ENCODE measurements around the gene TSPAN16. TPM values are rescaled to one million over a fixed set of nuclear protein-coding genes. Genes with fewer than 3 reads are reported as not detected.

The TSPAN16 gene, protein sequence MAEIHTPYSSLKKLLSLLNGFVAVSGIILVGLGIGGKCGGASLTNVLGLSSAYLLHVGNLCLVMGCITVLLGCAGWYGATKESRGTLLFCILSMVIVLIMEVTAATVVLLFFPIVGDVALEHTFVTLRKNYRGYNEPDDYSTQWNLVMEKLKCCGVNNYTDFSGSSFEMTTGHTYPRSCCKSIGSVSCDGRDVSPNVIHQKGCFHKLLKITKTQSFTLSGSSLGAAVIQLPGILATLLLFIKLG
- total RNA-seq (2022; extraction: Qiagen RNA extraction): not detected in 5 replicates

DNA sequence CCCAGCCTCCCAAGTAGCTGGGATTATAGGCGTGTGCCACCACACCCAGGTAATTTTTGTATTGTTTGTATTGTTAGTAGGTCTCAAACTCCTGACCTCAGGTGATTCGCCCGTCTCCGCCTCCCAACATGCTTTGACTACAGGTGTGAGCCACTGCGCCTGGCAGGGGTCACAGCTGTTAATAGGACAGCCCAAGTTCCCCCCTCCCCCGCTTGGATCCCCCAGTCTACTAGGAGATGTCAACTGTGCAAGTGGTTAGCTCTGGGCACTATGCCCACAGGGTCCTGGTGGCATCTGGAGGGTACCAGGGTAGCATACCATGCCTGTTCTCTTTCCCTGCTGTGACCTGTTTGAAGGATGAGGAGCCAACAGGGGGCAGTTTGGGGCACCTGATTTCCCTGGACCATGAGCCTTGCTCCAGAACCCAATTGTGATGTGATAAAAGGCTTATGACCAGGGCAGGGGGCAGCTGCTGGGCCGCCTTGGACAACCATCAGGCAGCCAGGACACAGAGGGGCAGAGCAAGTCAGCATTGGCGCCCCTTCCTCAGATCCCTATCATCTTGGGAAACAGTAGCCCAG, at the start of gene TSPAN16:
TSPAN16 (plus strand) TSS at position 496 of the 581 bp plus-strand sequence. CDS start 138 bp downstream, outside the sequence.

DNA sequence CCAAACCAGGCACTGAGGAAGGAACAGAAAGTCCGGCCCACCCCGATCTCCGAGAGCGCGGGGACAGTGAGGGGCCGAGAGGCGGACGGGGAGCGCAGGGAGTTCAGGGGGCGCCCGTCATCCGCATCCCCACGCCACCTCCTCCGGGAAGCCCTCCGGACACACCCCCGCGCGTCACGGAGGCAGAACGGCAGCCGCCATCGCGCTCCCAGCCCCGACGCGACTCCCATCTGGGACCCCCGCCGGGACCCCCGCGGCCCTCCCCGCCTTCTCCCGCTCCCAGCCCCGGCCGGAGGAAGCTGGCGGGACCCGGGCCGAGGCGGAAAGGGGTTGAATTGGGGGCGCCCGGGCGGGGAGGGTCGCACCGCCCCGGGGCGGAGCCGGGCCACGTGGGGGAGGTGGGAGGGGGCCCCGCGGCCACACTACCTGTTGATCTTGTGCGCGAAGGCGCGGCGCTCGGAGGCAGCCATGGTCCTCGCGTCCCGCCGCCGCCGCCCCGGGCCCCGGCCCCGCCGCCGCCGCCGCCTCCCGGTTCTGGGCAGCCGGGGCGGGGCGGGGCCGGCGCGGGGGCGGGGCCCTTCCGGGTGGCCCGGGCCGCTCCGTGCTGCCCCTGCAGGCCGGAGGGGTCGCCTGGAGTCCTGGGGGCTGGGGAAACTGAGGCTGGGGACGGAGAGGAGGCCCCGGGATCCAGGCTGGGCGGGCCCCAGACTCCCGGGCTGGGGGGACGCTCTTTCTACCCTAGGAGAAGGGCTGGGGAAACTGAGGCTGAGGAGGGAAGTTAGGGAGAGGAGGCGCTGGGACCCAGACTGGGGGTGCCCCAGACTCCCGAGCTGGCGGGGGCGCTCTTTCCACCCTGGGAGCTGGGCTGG, 33.8 kb upstream of the TSPAN16 start, which contains the start of gene DOCK6:
DOCK6 (minus strand) TSS at position 554 of the 869 bp plus-strand sequence; CDS start at position 470, 84 bp downstream.

DNA sequence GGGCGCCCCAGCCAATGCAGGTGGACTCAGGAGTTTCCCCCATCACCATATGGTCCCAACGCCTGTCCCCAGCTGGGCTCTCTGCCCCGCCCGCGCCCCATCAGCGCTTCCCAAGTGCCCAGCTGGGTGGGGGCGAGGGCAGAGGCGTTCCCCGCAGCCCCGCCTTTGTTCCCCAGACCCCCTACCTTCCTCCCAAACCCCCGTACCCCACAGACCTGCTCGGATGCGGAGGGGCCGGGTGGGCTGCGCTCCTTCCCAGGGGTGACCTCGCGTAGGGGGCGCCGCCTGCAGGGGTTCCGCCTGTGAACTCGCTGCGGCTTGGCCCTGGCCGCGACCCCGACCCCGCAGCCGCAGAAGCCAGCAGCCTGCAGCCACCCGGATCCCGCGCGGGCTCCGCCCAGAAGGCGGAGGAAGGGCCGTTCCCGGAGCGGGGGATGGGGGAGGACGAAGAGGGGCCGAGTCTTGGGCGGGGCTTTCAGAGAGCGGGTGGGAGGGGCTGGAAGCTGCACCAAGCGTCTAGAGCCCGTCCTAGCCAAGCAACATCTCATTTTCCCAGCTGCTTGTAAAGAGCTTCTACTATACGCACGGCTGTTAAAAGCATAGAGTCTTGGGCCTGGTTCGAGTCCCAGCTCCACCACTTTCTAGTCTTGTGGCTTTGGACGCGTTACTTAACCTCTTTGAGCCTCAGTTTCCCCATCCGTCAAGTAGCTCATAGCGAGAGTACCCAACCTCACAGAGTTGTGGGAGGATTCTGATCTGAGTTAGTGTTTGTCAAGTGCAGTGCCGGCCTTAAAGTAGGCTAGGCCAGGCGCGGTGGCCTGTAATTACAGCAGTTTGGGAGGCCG, 43.5 kb downstream of the TSPAN16 start, which contains the start of gene RAB3D:
RAB3D (minus strand) TSS at position 404 of the 845 bp plus-strand sequence. CDS start 2,258 bp downstream, outside the sequence.

DNA sequence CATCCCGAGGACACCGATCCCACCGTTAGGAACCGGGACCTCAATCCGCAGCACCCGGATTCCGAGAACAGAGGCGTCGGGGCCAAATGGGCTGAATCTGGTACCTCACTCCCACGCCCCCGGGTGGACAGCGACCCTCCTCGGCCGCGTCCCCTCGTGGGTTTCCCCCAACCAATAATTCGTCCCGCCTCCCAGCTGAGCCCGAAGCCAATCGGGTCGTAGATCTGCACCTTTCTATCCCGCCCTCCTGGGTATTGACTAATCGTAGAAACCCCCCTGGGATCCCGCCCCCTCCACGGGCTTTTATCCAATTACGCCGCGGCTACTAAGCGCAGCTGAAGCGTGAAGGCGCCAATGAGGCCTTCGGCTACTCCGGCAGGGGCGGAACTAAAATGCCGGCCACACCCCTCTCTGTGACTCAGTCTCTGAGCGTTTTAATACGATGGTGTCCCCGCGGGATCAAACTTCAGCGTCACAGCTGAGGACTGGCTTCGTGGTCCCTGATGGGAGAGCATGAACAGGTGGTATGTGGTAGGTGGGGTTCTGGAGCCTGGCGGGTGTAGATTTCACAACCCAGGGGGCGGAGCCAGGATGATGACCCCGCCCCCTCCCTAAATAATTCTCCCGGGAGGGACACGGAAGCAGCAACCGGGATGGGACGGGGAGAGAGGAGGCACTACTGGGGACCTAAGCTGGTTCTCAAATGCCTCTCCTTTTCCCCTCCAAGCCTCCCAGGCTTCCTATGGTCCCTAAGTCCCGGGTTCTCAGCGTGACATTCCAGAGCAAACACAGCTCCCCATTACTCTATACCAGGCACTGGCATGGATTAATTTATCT, 50.4 kb downstream of the TSPAN16 start, which contains the start of the genes CCDC159 and TMEM205:
CCDC159 (plus strand) TSS at position 416 of the 837 bp plus-strand sequence; CDS start at position 504, 88 bp downstream.
TMEM205 (minus strand) TSS at position 165 of the 837 bp plus-strand sequence. CDS start 649 bp downstream, outside the sequence.

DNA sequence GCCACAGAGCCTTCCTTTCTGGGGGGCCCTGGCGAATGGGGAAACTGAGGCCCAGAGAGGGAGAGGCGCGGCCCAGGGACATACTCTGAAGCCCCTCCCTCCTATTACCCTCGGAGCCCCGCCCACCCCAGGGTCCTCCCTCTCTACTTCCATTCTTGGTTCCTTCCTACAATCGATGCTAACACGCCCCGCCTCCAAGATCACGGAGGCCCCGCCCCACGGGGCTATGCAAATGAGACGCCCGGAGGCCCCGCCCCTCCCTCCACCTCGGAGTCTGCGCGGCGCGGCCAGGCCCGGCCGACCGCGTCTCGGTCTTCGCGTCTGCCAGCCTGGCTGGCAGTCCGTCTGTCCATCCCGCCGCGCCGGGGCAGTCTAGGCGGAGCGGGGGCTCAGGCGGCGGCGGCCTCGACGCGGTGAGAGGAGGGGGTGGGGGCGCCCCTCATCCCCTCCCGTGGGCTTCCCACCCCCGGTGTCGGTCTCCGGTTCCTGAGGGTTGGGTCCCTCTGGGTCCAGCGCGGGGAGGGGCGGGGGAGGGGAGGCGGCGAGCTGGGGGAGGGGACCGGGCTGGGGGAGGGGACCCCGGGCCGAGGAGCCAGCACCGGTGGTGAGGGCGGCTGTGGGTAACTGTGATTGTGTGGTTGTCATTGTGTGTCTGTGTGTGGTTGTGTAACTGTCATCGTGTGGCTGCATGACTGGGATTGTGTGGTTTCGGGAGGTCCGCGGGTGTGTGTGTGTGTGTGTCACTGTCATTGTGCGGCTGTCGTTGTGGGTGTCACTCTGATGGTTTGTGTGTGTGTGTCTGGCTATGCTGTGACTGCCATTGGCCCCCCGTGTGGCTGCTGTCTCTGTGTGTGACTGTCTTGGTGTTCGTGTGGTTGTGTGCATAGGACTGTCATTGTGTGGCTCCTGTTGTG, 59.5 kb downstream of the TSPAN16 start, which contains the start of gene PLPPR2:
PLPPR2 (plus strand) TSS at position 273 of the 914 bp plus-strand sequence. CDS start 2,242 bp downstream, outside the sequence.

Other genes starting within 250 kb of the TSPAN16 start
- gene LDLR, start 206.7 kb upstream of the TSPAN16 start, total RNA-seq (2022; extraction: Qiagen RNA extraction): 22.0 to 27.7 TPM (median 22.1 TPM) in 5 replicates
- 15.3 to 21.9 TPM (median 20.9 TPM) in 5 replicates for gene SPC24, start 140.4 kb upstream of the TSPAN16 start, total RNA-seq (2022; extraction: Qiagen RNA extraction)
- 39.9 to 52.5 TPM (median 48.0 TPM) in 5 replicates for gene KANK2, start 98.6 kb upstream of the TSPAN16 start, total RNA-seq (2022; extraction: Qiagen RNA extraction)
- gene ANGPTL8, start 56.5 kb upstream of the TSPAN16 start, total RNA-seq (2022; extraction: Qiagen RNA extraction): not detected in 5 replicates
- 6.4 to 10.3 TPM (median 9.5 TPM) in 5 replicates for gene DOCK6, start 33.6 kb upstream of the TSPAN16 start, total RNA-seq (2022; extraction: Qiagen RNA extraction)
- 3.1 to 4.6 TPM (median 3.9 TPM) in 5 replicates for gene RAB3D, start 43.5 kb downstream of the TSPAN16 start, total RNA-seq (2022; extraction: Qiagen RNA extraction)
- gene TMEM205, start 50.1 kb downstream of the TSPAN16 start, total RNA-seq (2022; extraction: Qiagen RNA extraction): 96.5 to 132 TPM (median 113 TPM) in 5 replicates
- 3.5 to 5.8 TPM (median 4.8 TPM) in 5 replicates for gene CCDC159, start 50.4 kb downstream of the TSPAN16 start, total RNA-seq (2022; extraction: Qiagen RNA extraction)
- 8.3 to 9.7 TPM (median 9.3 TPM) in 5 replicates for gene PLPPR2, start 59.3 kb downstream of the TSPAN16 start, total RNA-seq (2022; extraction: Qiagen RNA extraction)
- gene SWSAP1, start 78.5 kb downstream of the TSPAN16 start, total RNA-seq (2022; extraction: Qiagen RNA extraction): 1.3 to 2.1 TPM (median 1.8 TPM) in 5 replicates
- gene EPOR, start 88.2 kb downstream of the TSPAN16 start, total RNA-seq (2022; extraction: Qiagen RNA extraction): 3.5 to 5.1 TPM (median 4.3 TPM) in 5 replicates
- gene RGL3, start 123.2 kb downstream of the TSPAN16 start, total RNA-seq (2022; extraction: Qiagen RNA extraction): 1.1 to 2.1 TPM (median 1.4 TPM) in 5 replicates
- gene ODAD3, start 139.0 kb downstream of the TSPAN16 start, total RNA-seq (2022; extraction: Qiagen RNA extraction): 0.92 to 1.4 TPM (median 1.3 TPM) in 5 replicates
- gene PRKCSH, start 139.5 kb downstream of the TSPAN16 start, total RNA-seq (2022; extraction: Qiagen RNA extraction): 252 to 265 TPM (median 258 TPM) in 5 replicates
- 0.07 to 0.24 TPM (median 0.15 TPM) in 5 replicates for gene ELAVL3, start 184.9 kb downstream of the TSPAN16 start, total RNA-seq (2022; extraction: Qiagen RNA extraction)
- gene ZNF653, start 209.7 kb downstream of the TSPAN16 start, total RNA-seq (2022; extraction: Qiagen RNA extraction): 3.7 to 4.8 TPM (median 4.5 TPM) in 5 replicates
- gene ECSIT, start 233.0 kb downstream of the TSPAN16 start, total RNA-seq (2022; extraction: Qiagen RNA extraction): 26.1 to 33.0 TPM (median 29.6 TPM) in 5 replicates
- gene CNN1, start 242.7 kb downstream of the TSPAN16 start, total RNA-seq (2022; extraction: Qiagen RNA extraction): 0.24 to 0.44 TPM (median 0.37 TPM) in 5 replicates

All from A549 treated with AZD2906 at 1 μM for 4 hours (cell line).